GM08714 (cell line): Measurements from ENCODE around the gene IL12RB2.
"Not testable (repeated sequence)": the region's sequence is repeated elsewhere in the genome, so short reads cannot be mapped to it uniquely, and the experiment has no call there.

ENCODE experiments used
- H3K4me3 ChIP-seq: fragments of 200-500 bp; sonication (Bioruptor generic); 2 replicates; pipeline ENCODE4 v1.5.1; 2014; ENCODE audit warnings: mild to moderate bottlenecking, low read length, inconsistent platforms
- ZNF274 ChIP-seq: IDR thresholded peaks from 2 replicates; pipeline ENCODE4 v1.6.1; 2012; ENCODE audit warnings: mild to moderate bottlenecking, low read depth, low read length

IL12RB2 gene

DNA sequence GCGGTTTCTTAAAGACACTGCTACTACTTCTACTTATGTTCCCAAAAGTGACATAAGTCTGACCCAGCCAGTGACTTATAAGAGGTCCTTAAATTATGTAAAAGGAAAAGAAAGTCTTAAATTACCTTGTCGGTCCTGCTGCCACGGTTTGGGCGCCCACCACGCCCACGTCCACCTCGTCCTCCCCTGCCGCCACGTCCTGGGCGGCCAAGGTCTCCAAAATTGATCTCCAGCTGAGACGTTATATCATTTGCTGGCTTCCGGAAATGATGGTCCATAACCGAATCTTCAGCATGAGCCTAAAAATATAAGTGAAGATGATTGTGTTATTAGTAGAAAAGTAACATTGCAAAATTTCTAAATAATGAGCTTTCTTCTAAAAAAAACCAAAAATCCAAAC is 107.4 kb downstream of the IL12RB2 start:
- TF ChIP-seq ZNF274: no peak
- H3K4me3 ChIP-seq: no peak overlapping the region

DNA sequence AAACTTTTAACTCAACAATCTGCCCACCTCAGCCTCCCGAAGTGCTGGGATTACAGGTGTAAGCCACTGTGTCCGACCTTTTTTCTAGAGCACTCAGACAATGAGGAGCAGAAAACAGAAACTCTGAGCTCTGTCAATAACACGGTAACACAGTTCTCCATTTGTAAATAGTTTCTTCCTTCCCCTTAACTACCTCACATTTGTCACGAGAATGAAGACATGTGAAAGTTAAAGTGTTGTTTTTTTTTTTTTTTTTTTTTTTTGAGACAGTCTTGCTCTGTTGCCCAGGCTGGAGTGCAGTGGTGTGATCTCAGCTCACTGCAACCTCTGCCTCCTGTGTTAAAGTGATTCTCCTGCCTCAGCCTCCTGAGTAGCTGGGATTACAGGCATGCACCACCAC is 110.1 kb downstream of the IL12RB2 start:
- not testable (repeated sequence) for H3K4me3 ChIP-seq

- H3K4me3 ChIP-seq: no peak overlapping the region
- TF ChIP-seq ZNF274: no peak
These were observed 111.3 kb downstream of the IL12RB2 start for GRCh38 chr1:67418839-67419586.

GRCh38 chr1:67420835-67421492 is 113.3 kb downstream of the IL12RB2 start:
- no peak overlapping the region for H3K4me3 ChIP-seq
- TF ChIP-seq ZNF274: no peak

DNA sequence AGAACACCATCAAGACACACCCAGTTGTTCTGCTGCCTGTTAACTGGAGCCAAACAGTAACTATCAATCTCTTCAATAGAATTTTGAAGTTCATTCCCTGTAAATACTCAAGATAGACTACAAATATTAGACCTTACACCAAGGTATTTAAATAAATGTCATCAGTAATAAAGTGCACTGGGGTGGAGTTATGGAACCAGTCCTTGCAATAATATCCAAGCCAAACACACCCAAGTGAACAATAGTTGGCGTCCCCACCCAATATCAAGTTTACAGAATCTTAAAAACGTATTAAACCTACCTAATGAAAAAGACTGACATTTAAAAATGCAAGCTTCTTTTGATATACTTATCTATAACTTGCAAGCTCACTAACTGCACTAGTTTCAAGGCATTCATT is 119.8 kb downstream of the IL12RB2 start:
- TF ChIP-seq ZNF274: no peak
- peak overlapping the region; percentile 92; the same call in 1 of the 2 replicates for H3K4me3 ChIP-seq

- TF ChIP-seq ZNF274: no peak
- H3K4me3 ChIP-seq: peak overlapping the region; percentile 92; the same call in 1 of the 2 replicates
These were observed 120.3 kb downstream of the IL12RB2 start for GRCh38 chr1:67427947-67428346.

GRCh38 chr1:67429011-67429527 is 121.4 kb downstream of the IL12RB2 start:
- H3K4me3 ChIP-seq: peak overlapping the region; percentile 92
- TF ChIP-seq ZNF274: no peak

DNA sequence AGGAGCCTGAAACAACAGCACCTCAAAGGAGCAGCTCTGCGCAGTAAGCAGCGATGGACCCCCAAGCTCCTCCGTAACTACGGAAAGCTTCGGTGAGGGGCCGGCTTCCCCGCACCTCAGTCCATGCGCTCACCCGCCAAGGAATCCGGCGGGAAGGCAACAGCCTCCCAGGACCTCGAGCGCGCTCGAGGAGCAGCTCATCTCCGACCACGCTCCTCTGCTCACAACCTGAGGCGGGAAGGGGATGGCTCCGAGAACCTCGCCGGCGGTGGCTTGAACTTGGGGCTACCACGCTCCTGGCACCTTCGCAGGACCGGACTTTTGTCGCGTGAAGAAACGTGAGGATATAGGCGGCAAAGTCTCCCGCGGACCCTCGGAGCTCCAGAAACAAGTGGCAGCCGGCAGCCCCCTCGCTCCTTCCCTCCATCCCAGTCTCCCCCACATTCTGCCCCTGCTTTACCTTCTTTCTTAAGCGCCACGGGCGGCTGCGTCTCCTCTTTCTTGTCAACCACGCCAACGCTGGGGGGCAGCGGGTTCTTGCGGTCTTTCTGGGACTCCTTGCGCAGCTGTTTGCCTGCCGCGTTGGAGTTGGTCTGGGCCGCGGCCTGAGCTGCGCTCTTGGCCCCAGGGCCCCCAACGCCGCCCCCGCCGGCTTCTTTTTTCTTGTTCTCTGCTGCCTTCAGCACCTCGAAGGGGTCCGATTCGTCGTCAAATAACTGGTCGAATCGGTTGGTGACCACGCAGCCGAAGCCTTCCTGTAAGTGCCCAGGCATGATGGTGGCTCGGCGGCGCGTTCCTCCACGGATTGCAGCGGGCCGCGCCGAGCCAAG is 122.1 kb downstream of the IL12RB2 start:
- peak overlapping the region; percentile 92 for H3K4me3 ChIP-seq
- TF ChIP-seq ZNF274: no peak

DNA sequence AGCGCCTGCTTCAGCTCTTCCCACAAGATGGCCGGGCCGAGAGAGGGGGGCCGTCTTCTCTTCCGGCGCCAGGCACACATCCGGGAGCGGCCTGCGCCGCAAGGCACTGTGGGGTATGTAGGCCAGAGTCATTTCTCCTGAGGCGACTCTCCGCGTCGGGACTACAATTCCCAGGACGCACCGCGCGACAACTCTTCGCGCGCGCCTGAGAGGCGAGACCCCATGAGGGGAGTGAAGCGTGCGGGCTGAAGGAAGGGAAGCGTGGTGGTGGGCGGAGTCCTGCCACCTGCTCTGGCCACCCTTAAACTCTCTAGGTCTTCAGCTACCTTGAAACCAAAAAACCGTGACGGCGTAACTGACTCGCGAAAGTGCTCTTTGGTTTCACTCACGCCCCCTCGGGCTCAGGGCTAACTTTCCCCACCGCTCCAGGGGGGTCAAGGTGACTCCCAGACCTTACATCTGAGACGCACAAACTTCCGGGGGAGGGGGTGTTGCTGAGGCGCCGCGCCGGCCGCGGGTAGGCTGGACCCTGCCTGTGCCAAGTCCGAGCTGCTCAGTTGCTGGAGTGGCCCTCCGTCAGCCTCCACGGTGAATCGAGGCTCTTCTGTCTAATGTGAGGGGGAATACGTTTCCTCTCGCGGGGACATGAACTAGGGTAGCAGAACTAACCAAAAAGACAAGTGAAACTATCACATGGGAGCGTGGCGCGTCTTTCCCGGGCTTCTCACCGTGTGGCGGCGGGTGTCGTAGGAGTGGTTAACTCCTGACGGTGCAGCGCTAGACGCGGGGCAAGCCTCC is 122.9 kb downstream of the IL12RB2 start, which contains the start of gene SERBP1:
Gene SERBP1 (minus strand): TSS at position 45 of the 798 bp plus-strand sequence. CDS start 102 bp downstream, outside the sequence.
- peak within 1 kb of the TSS; percentile 92 for H3K4me3 ChIP-seq
- TF ChIP-seq ZNF274: no peak

GRCh38 chr1:67431156-67431765 is 123.6 kb downstream of the IL12RB2 start:
- H3K4me3 ChIP-seq: peak overlapping the region; percentile 78
- no peak for TF ChIP-seq ZNF274

DNA sequence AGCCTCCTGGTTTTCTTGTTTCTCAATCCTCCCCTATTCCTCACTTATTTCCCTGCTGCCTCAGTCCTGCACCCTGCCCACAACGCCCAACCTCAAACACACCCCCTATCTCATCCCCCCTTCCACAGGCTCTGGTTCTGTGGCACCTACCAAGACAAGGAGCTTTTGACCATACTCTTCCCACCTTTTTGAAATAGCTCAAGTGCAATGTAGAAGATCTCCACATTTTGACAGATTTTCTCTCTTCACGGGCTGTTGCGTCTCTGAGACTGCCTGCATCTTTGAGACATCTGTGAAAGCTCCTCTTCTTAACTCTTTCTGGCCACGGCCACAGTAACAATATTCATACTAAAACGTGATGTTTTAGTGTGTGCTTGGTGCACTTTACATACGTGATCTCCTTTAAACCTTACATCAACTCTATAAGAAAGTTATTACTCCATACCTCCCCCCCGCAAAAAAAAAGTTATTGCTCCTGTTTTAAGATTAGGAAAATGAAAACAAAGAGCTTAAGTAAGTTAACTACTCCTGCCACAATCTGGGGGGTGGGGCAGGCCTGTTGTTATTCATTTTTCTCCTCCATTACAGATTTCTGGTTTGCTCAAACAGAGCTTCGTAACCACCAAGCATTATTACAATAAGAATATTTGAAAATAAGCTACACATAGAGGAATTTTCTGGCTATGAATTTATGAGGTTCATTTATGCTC is 124.4 kb downstream of the IL12RB2 start:
- no peak for TF ChIP-seq ZNF274
- H3K4me3 ChIP-seq: peak overlapping the region; percentile 4; the same call in 1 of the 2 replicates

DNA sequence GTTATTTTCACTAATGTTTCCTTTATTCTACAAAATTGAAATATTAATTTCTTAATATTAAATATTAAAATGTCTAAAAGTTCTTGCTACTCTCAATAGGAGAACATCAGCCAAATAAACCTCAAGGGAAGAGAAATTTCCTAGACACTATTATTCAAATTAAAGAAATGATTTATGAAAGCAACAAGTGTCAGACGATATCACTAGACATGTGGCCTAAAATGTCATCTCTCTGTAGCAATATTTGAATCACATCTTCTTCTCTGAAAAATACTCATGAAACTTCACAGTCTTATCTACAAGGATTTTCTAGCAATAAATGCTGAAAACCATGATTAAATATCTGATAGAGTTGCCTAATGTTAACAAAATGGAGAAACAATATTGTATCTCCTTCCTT is 125.1 kb downstream of the IL12RB2 start:
- no peak for TF ChIP-seq ZNF274

DNA sequence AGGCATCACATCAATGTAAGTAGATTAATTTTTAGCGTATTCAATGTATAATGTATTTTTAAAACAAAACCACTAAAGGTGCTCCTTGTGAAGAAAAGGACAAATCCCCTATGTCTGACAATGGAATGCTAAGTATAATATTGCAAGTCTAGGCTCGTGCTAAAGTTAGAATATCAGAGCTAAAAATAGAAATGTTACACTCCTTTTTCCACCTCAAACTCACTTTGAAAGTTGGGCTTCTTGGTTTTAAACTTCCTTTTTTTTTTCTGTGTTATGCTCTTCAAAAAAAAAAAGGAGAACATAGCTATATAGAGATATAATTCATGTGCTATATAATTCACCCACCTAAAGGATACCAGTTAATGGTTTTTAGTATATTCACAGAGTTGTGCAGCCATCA is 126.2 kb downstream of the IL12RB2 start:
- no peak for TF ChIP-seq ZNF274
- no peak overlapping the region for H3K4me3 ChIP-seq

More for the DNA sequence above, 125.1 kb downstream of the IL12RB2 start:
- no peak overlapping the region for H3K4me3 ChIP-seq
